Suprapubic skin (tissue), 4 donors: ENCODE results near the gene CYB5B. TPM values are rescaled to one million over a fixed set of nuclear protein-coding genes. Genes with fewer than 3 reads are reported as not detected.
A peak's percentile ranks its signal among the peaks of the same experiment; 100 is the strongest.
"Not testable (repeated sequence)": the region's sequence is repeated elsewhere in the genome, so short reads cannot be mapped to it uniquely, and the experiment has no call there.

Experiments
- DNase-seq, 2 donors: peaks; one replicate each; pipeline ENCODE4 v3.0.0-alpha.2; 2019; ENCODE audit warnings: low spot score in 2 of 2
- H3K27ac ChIP-seq: fragments of 200-600 bp; sonication (generic); one replicate; pipeline ENCODE4 v1.5.1; 2019
- H3K27me3 ChIP-seq: fragments of 200-600 bp; sonication (generic); one replicate; pipeline ENCODE4 v1.5.1; 2019
- H3K36me3 ChIP-seq: fragments of 200-600 bp; sonication (generic); one replicate; pipeline ENCODE4 v1.5.1; 2019
- H3K4me1 ChIP-seq: fragments of 200-600 bp; sonication (generic); one replicate; pipeline ENCODE4 v1.5.1; 2019
- H3K4me3 ChIP-seq: fragments of 200-600 bp; sonication (generic); one replicate; pipeline ENCODE4 v1.5.1; 2019; ENCODE audit warnings: mild to moderate bottlenecking
- H3K9me3 ChIP-seq: fragments of 200-600 bp; sonication (generic); one replicate; pipeline ENCODE4 v1.5.1; 2019
- CTCF ChIP-seq, 2 donors: fragments of 200-600 bp in 1 of 2; fragments of 450-650 bp in 1 of 2; sonication (generic) in 1 of 2; IDR thresholded peaks; one replicate each; pipeline ENCODE4 v1.5.1; 2016 to 2019; ENCODE audit warnings: antibody characterized with exemption in 2 of 2, mild to moderate bottlenecking in 1 of 2, moderate library complexity in 1 of 2
- EP300 ChIP-seq: sonication (generic); formaldehyde crosslinking; IDR thresholded peaks from one replicate; pipeline ENCODE4 v1.6.1; 2017; ENCODE audit warnings: antibody characterized with exemption
- POLR2A ChIP-seq, 2 donors: fragments of 450-650 bp; IDR thresholded peaks; one replicate each; pipeline ENCODE4 v1.6.1; 2017; ENCODE audit warnings: antibody characterized with exemption in 2 of 2, mild to moderate bottlenecking in 2 of 2, moderate library complexity in 2 of 2
- POLR2AphosphoS5 ChIP-seq, 3 donors: sonication (generic); formaldehyde crosslinking; IDR thresholded peaks; one replicate each; pipeline ENCODE4 v1.6.1; 2017; ENCODE audit warnings: antibody characterized with exemption in 3 of 3
- WGBS: methylation state at CpG from one replicate; pipeline ENCODE4 v1.1.5; 2018; 5-methylcytosine and 5-hydroxymethylcytosine counted together
- total RNA-seq, 4 donors: library from RNA; depleted of rRNA; stranded (reverse); fragments of >200 nt; gene quantifications; one replicate each; pipeline ENCODE4 v1.1.0, GENCODE V29; 2016

CYB5B gene
- total RNA-seq, 4 donors from 2014 or later = 33.2 to 69.1 (median 50.1) TPM

- no peak overlapping the region for H3K4me3 ChIP-seq
- 42% methylated on average over 7 of the region's 7 CpGs for WGBS
- no peaks in the 10 kb centered on the region for H3K27me3 ChIP-seq
- DNase-seq = no peak
- H3K36me3 ChIP-seq = no peaks in the 10 kb centered on the region
- TF ChIP-seq POLR2AphosphoS5 (IDR thresholded peaks at IDR 0.05) (no peak), EP300 (no peak), CTCF (IDR thresholded peaks at IDR 0.05) (no peak), POLR2A (IDR thresholded peaks at IDR 0.05) (no peak)
- no peaks in the 10 kb centered on the region for H3K9me3 ChIP-seq
- H3K27ac ChIP-seq = peak overlapping the region; percentile 45
- H3K4me1 ChIP-seq = peaks cover 13% of the 10 kb centered on the region
Measured at GRCh38 chr16:69417520-69418199, 6.8 kb upstream of the CYB5B start.

GRCh38 chr16:69419956-69420355 lies 4.5 kb upstream of the CYB5B start:
- WGBS = 82% methylated on average over 4 of the region's 4 CpGs
- Histone ChIP-seq H3K4me3 (no peak overlapping the region), H3K36me3 (no peaks in the 10 kb centered on the region), H3K27ac (no peak overlapping the region), H3K4me1 (peaks cover 14% of the 10 kb centered on the region), H3K9me3 (no peaks in the 10 kb centered on the region), H3K27me3 (no peaks in the 10 kb centered on the region)
- TF ChIP-seq POLR2AphosphoS5 (IDR thresholded peaks at IDR 0.05) = no peak
- TF ChIP-seq CTCF (IDR thresholded peaks at IDR 0.05) = no peak
- TF ChIP-seq EP300 = no peak
- no peak for TF ChIP-seq POLR2A (IDR thresholded peaks at IDR 0.05)
- no peak for DNase-seq

GRCh38 chr16:69423189-69423588 lies 1.2 kb upstream of the CYB5B start:
- no peaks in the 10 kb centered on the region for H3K9me3 ChIP-seq
- TF ChIP-seq EP300 (no peak), POLR2AphosphoS5 (IDR thresholded peaks at IDR 0.05) (no peak), POLR2A (IDR thresholded peaks at IDR 0.05) (no peak), CTCF (IDR thresholded peaks at IDR 0.05) (no peak)
- DNase-seq = no peak
- peaks cover 4% of the 10 kb centered on the region for H3K36me3 ChIP-seq
- 83% methylated on average over 11 of the region's 11 CpGs for WGBS
- H3K27me3 ChIP-seq = no peaks in the 10 kb centered on the region
- peaks cover 13% of the 10 kb centered on the region for H3K4me1 ChIP-seq
- H3K4me3 ChIP-seq = no peak overlapping the region
- no peak overlapping the region for H3K27ac ChIP-seq

GRCh38 chr16:69424935-69425784 lies 741 bp downstream of the CYB5B start:
- Histone ChIP-seq H3K27me3 (no peaks in the 10 kb centered on the region), H3K27ac (peak overlapping the region; percentile 83), H3K36me3 (peaks cover 23% of the 10 kb centered on the region), H3K4me3 (peak overlapping the region; percentile 64), H3K9me3 (no peaks in the 10 kb centered on the region), H3K4me1 (peaks cover 12% of the 10 kb centered on the region)
- WGBS = 11% methylated on average over 11 of the region's 11 CpGs
- DNase-seq = no peak
- TF ChIP-seq EP300 (no peak), POLR2A (IDR thresholded peaks at IDR 0.05) (no peak), CTCF (IDR thresholded peaks at IDR 0.05) (no peak), POLR2AphosphoS5 (IDR thresholded peaks at IDR 0.05) (no peak)

GRCh38 chr16:69428652-69429051 lies 4.2 kb downstream of the CYB5B start:
- DNase-seq = no peak
- peaks cover 47% of the 10 kb centered on the region for H3K36me3 ChIP-seq
- peaks cover 12% of the 10 kb centered on the region for H3K4me1 ChIP-seq
- 98% methylated on average over 2 of the region's 2 CpGs for WGBS
- no peak for TF ChIP-seq POLR2AphosphoS5 (IDR thresholded peaks at IDR 0.05)
- no peak for TF ChIP-seq POLR2A (IDR thresholded peaks at IDR 0.05)
- no peak for TF ChIP-seq CTCF (IDR thresholded peaks at IDR 0.05)
- TF ChIP-seq EP300 = no peak
- H3K27me3 ChIP-seq = no peaks in the 10 kb centered on the region
- no peak overlapping the region for H3K27ac ChIP-seq
- H3K9me3 ChIP-seq = no peaks in the 10 kb centered on the region
- H3K4me3 ChIP-seq = no peak overlapping the region

- peaks cover 16% of the 10 kb centered on the region for H3K4me1 ChIP-seq
- DNase-seq, H3K27me3 ChIP-seq, H3K4me3 ChIP-seq, H3K27ac ChIP-seq, H3K9me3 ChIP-seq: not testable (repeated sequence)
- peaks cover 50% of the 10 kb centered on the region for H3K36me3 ChIP-seq
- WGBS = 95% methylated on average over 7 of the region's 7 CpGs
Measured at GRCh38 chr16:69429058-69429640, 4.7 kb downstream of the CYB5B start.
